Fibroblast of gingiva (primary cell): ENCODE results near the gene OTUD3.

ENCODE experiments used
- DNase-seq: peaks from one replicate; pipeline ENCODE4 v3.0.0-alpha.2; 2011; ENCODE audit warnings: low read depth

Gene OTUD3

DNA sequence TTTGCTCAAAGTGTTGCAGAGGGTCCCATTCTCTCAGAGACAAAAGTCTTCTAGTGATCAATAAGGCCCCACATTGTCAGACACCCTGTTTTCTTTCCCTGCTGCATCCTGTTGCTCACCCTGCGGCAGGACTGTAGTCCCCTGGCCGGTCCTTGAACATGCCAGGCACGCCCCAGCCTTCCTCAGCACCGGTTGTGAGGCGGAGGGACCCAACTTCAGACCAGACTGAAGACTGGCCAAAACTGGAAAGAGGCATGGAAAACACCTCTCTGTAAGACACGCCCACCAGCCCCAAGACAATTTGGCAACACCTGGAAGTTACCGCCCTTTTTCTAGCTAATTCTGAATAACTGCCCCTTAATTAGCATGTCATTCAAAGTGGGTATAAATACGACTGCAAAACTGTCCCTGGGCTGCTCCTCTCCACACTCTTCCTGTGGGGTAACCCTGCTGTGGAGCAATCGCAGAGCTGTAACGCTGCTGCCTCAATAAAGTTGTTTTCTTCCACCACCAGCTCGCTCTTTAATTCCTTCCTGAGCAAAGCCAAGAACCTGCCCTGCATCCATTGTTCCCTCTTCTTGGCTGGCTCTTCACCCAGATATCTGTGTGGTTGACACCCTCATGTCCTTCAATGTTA lies 73.5 kb downstream of the OTUD3 start:
- no peak for DNase-seq

DNA sequence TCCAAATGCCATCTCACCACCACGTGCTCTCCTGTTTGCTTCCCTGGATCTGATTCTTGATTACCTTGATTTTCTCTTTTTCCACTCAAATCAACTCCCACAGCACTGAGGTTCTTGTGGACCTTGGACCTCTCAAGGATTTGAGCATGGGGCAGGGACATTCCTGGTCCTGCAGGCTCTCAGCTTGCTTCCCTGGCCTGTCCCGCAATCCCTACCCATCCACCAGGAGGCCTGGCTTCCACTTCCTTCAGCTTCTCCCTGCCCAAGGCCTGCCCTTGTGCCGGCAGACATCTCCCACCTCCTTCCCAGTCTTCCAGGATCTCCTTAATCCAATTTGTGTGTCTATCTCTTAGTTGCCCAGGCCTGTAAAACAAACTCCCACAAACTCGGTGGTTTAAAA lies 75.6 kb downstream of the OTUD3 start:
- no peak for DNase-seq

DNA sequence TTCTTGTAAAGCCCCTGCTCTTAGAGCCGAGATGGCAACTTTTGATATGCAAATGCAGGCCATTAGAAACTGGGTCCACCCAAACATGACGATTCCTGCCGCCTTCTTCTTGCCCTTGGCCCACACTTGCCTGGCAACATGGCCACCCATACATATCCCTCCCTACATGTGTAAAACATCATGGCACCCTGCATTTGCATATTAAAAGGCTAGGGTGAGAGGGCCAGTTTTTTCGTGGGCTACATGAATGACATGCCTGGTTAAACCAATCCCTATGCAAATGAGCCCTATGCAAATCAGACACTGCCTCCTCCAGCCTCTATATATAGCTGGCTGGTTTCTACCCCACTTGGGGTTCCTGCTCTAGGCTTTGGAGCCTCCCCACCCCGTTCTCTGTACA lies 78.4 kb downstream of the OTUD3 start:
- no peak for DNase-seq
